B cell (primary cell): ENCODE results near the gene CAMK2G.

ENCODE experiments used
- CTCF ChIP-seq: fragments of 200-600 bp; IDR thresholded peaks from one replicate; pipeline ENCODE4 v1.8.0; 2022; ENCODE audit warnings: antibody characterized with exemption, mild to moderate bottlenecking
- EZH2 ChIP-seq: IDR thresholded peaks from 2 replicates; pipeline ENCODE4 v1.6.1; 2012; ENCODE audit warnings: borderline replicate concordance, low read depth, mild to moderate bottlenecking, moderate library complexity, low read length; ENCODE audit not compliant: insufficient read depth, poor library complexity, severe bottlenecking

- TF ChIP-seq CTCF: no peak
- no peak for TF ChIP-seq EZH2
Measured at GRCh38 chr10:73855413-73855812, 18.9 kb downstream of the CAMK2G start.
